Muscle of leg (tissue), 11 donors: ENCODE results near the gene ADGRA1. TPM values are rescaled to one million over a fixed set of nuclear protein-coding genes. Genes with fewer than 3 reads are reported as not detected.

Source experiments
- DNase-seq: peaks from one replicate; pipeline ENCODE4 v3.0.0; 2013
- H3K27ac ChIP-seq: one replicate; pipeline ENCODE4 v1.5.1; 2013; ENCODE audit warnings: mild to moderate bottlenecking, low read length, control low read depth
- H3K27me3 ChIP-seq: one replicate; pipeline ENCODE4 v1.6.1; 2013; ENCODE audit warnings: low read length; ENCODE audit not compliant: control insufficient read depth, insufficient read depth
- H3K36me3 ChIP-seq: one replicate; pipeline ENCODE4 v1.6.1; 2013; ENCODE audit warnings: low read length; ENCODE audit not compliant: control insufficient read depth, insufficient read depth
- H3K4me1 ChIP-seq: one replicate; pipeline ENCODE4 v1.6.1; 2013; ENCODE audit warnings: low read length; ENCODE audit not compliant: control insufficient read depth, insufficient read depth
- H3K4me3 ChIP-seq: one replicate; pipeline ENCODE4 v1.5.1; 2013; ENCODE audit warnings: low read length, control low read depth
- H3K9me3 ChIP-seq: replicated peaks from 2 replicates; pipeline ENCODE4 v1.6.1; 2013; ENCODE audit warnings: low read depth, low read length; ENCODE audit not compliant: control insufficient read depth
- WGBS: methylation state at CpG from one replicate; pipeline ENCODE4 v1.1.5; 2013; ENCODE audit warnings: missing lambda C conversion rate; ENCODE audit not compliant: insufficient coverage; 5-methylcytosine and 5-hydroxymethylcytosine counted together
- polyA plus RNA-seq, 8 donors: library from polyadenylated mRNA; unstranded; fragments of 120-200 nt; gene quantifications; one replicate each; pipeline versions ENCODE4 v1.2.1 to v1.2.3, GENCODE V29; 2013; ENCODE audit warnings: inconsistent platforms in 1 of 8, low replicate concordance in 1 of 8; ENCODE audit not compliant: insufficient read length in 8 of 8, insufficient read depth in 1 of 8
- total RNA-seq: library from RNA; stranded (reverse); fragments of 120-200 nt; gene quantifications from one replicate; pipeline ENCODE4 v1.2.4, GENCODE V29; 2013

Gene ADGRA1
- total and polyA plus RNA-seq, 9 donors, result 0.80 to 3.5 (median 2.9) TPM

- Histone ChIP-seq H3K4me1 (peaks cover 15% of the 10 kb centered on the region), H3K36me3 (no peaks in the 10 kb centered on the region), H3K9me3 (peaks cover 4% of the 10 kb centered on the region), H3K4me3 (no peak overlapping the region), H3K27me3 (no peaks in the 10 kb centered on the region), H3K27ac (peak overlapping the region; percentile 35)
- 88% methylated on average over 21 of the region's 21 CpGs for WGBS
- no peak for DNase-seq
These were observed 29.4 kb downstream of the ADGRA1 start for GRCh38 chr10:133117036-133117687.

- Histone ChIP-seq H3K4me1 (peaks cover 15% of the 10 kb centered on the region), H3K27me3 (no peaks in the 10 kb centered on the region), H3K4me3 (no peak overlapping the region), H3K9me3 (peaks cover 4% of the 10 kb centered on the region), H3K36me3 (no peaks in the 10 kb centered on the region), H3K27ac (peak overlapping the region; percentile 35)
- WGBS, result 81% methylated on average over 6 of the region's 8 CpGs
- DNase-seq, result peak; percentile 78
These were observed 30.0 kb downstream of the ADGRA1 start for GRCh38 chr10:133117688-133118071.

GRCh38 chr10:133121479-133121878 lies 33.8 kb downstream of the ADGRA1 start:
- Histone ChIP-seq H3K4me1 (peaks cover 15% of the 10 kb centered on the region), H3K27ac (no peak overlapping the region), H3K27me3 (peaks cover 8% of the 10 kb centered on the region), H3K4me3 (no peak overlapping the region), H3K36me3 (no peaks in the 10 kb centered on the region), H3K9me3 (peaks cover 4% of the 10 kb centered on the region)
- no peak for DNase-seq
- WGBS, result 94% methylated on average over 8 of the region's 8 CpGs

- H3K27me3 ChIP-seq, result peaks cover 8% of the 10 kb centered on the region
- 81% methylated on average over 31 of the region's 33 CpGs for WGBS
These were observed 34.6 kb downstream of the ADGRA1 start for GRCh38 chr10:133122171-133122935.

GRCh38 chr10:133123050-133123745 lies 35.5 kb downstream of the ADGRA1 start:
- Histone ChIP-seq H3K4me1 (no peaks in the 10 kb centered on the region), H3K36me3 (no peaks in the 10 kb centered on the region), H3K27ac (no peak overlapping the region), H3K9me3 (peaks cover 4% of the 10 kb centered on the region), H3K4me3 (no peak overlapping the region), H3K27me3 (peaks cover 8% of the 10 kb centered on the region)
- no peak for DNase-seq
- 72% methylated on average over 35 of the region's 39 CpGs for WGBS

More at GRCh38 chr10:133122171-133122935, 34.6 kb downstream of the ADGRA1 start:
- Histone ChIP-seq H3K9me3 (peaks cover 4% of the 10 kb centered on the region), H3K4me1 (peaks cover 8% of the 10 kb centered on the region), H3K27ac (no peak overlapping the region), H3K36me3 (no peaks in the 10 kb centered on the region), H3K4me3 (no peak overlapping the region)
- no peak for DNase-seq

GRCh38 chr10:133123746-133124356 lies 36.1 kb downstream of the ADGRA1 start:
- no peak for DNase-seq
- Histone ChIP-seq H3K4me1 (no peaks in the 10 kb centered on the region), H3K27ac (no peak overlapping the region), H3K36me3 (no peaks in the 10 kb centered on the region), H3K4me3 (no peak overlapping the region), H3K27me3 (peaks cover 8% of the 10 kb centered on the region), H3K9me3 (peaks cover 4% of the 10 kb centered on the region)
- WGBS, result 72% methylated on average over 17 of the region's 23 CpGs

- no peak overlapping the region for H3K27ac ChIP-seq
- peak; percentile 20 for DNase-seq
- H3K4me1 ChIP-seq, result no peaks in the 10 kb centered on the region
- H3K4me3 ChIP-seq, result no peak overlapping the region
- H3K9me3 ChIP-seq, result peaks cover under 1% of the 10 kb centered on the region
- H3K36me3 ChIP-seq, result no peaks in the 10 kb centered on the region
- WGBS, result 25% methylated on average over 57 of the region's 58 CpGs
- peaks cover 8% of the 10 kb centered on the region for H3K27me3 ChIP-seq
These were observed 36.9 kb downstream of the ADGRA1 start for GRCh38 chr10:133124357-133125211.

- no peak overlapping the region for H3K27ac ChIP-seq
- H3K9me3 ChIP-seq, result no peaks in the 10 kb centered on the region
- 84% methylated on average over 6 of the region's 9 CpGs for WGBS
- no peak overlapping the region for H3K4me3 ChIP-seq
- peaks cover 8% of the 10 kb centered on the region for H3K27me3 ChIP-seq
- no peaks in the 10 kb centered on the region for H3K4me1 ChIP-seq
- DNase-seq, result no peak
- no peaks in the 10 kb centered on the region for H3K36me3 ChIP-seq
These were observed 38.2 kb downstream of the ADGRA1 start for GRCh38 chr10:133125901-133126300.

GRCh38 chr10:133126431-133127290 lies 38.9 kb downstream of the ADGRA1 start:
- Histone ChIP-seq H3K27ac (no peak overlapping the region), H3K27me3 (peaks cover 8% of the 10 kb centered on the region), H3K4me1 (no peaks in the 10 kb centered on the region), H3K4me3 (no peak overlapping the region), H3K36me3 (no peaks in the 10 kb centered on the region), H3K9me3 (no peaks in the 10 kb centered on the region)
- 89% methylated on average over 54 of the region's 57 CpGs for whole genome bisulfite sequencing
- DNase-seq, result no peak
